Gastrocnemius medialis (tissue), 4 donors: ENCODE data around the gene STX7. TPM values are rescaled to one million over a fixed set of nuclear protein-coding genes. Genes with fewer than 3 reads are reported as not detected.
"Not testable (repeated sequence)": the region's sequence is repeated elsewhere in the genome, so short reads cannot be mapped to it uniquely, and the experiment has no call there.

Experiments
- ATAC-seq, 2 donors: fragments of 150-250 bp; one replicate each; pipeline ENCODE4 v1.9.1; 2016
- DNase-seq, 2 donors: peaks; one replicate each; pipeline ENCODE4 v3.0.0-alpha.2; 2019
- H3K27ac ChIP-seq, 4 donors: fragments of 200-600 bp; sonication (generic); 1 replicate in 1 of 4; 2 replicates in 3 of 4; pipeline ENCODE4 v1.5.1; 2016 to 2018; ENCODE audit warnings: mild to moderate bottlenecking in 2 of 4, moderate library complexity in 1 of 4
- H3K27me3 ChIP-seq, 3 donors: fragments of 200-600 bp; sonication (generic) in 2 of 3; 1 replicate in 1 of 3; 2 replicates in 2 of 3; pipeline versions ENCODE4 v1.5.1 to v1.6.0; 2016 to 2019; ENCODE audit warnings: mild to moderate bottlenecking in 1 of 3, moderate library complexity in 1 of 3
- H3K36me3 ChIP-seq, 2 donors: fragments of 200-600 bp; sonication (generic) in 1 of 2; one replicate each; pipeline ENCODE4 v1.5.1; 2017 to 2018
- H3K4me1 ChIP-seq, 2 donors: fragments of 200-600 bp; sonication (generic) in 1 of 2; one replicate each; pipeline ENCODE4 v1.5.1; 2016 to 2017; ENCODE audit warnings: mild to moderate bottlenecking in 2 of 2
- H3K4me3 ChIP-seq, 4 donors: fragments of 200-600 bp; sonication (generic) in 3 of 4; 1 replicate in 1 of 4; 2 replicates in 3 of 4; pipeline ENCODE4 v1.5.1; 2016 to 2019; ENCODE audit warnings: mild to moderate bottlenecking in 2 of 4
- H3K9me3 ChIP-seq, 3 donors: fragments of 200-600 bp; sonication (generic) in 2 of 3; 1 replicate in 1 of 3; 2 replicates in 2 of 3; pipeline ENCODE4 v1.5.1; 2016 to 2019
- POLR2A ChIP-seq, 2 donors: fragments of 450-650 bp; IDR thresholded peaks; one replicate each; pipeline ENCODE4 v1.6.1; 2017; ENCODE audit warnings: antibody characterized with exemption in 2 of 2, mild to moderate bottlenecking in 2 of 2, moderate library complexity in 2 of 2
- in situ Hi-C, 4 donors: fragments of 200-750 bp; cut with MboI; loops; one replicate each; pipeline versions ENCODE4 v1.15.0 to v1.8.0; 2017; ENCODE audit warnings: low sequenced_read_pairs in 4 of 4
- intact Hi-C: fragments of 100-400 bp; cut with DNase I; formaldehyde crosslinking; loops from one replicate; pipeline ENCODE4 v1.15.1; 2023; ENCODE audit warnings: low total_unique reads
- total RNA-seq, 4 donors: library from RNA; depleted of rRNA; stranded (reverse); fragments of >200 nt; gene quantifications; one replicate each; pipeline versions ENCODE4 v1.1.0 to v1.2.3, GENCODE V29; 2016
- TF ChIP-seq, protein P1 (sequence below), 5 experiments: fragments of 450-650 bp in 3 of 5; fragments of 200-600 bp in 2 of 5; sonication (generic) in 2 of 5; IDR thresholded peaks in 4 of 5; conservative IDR thresholded peaks in 1 of 5; 1 replicate in 4 of 5; 2 replicates in 1 of 5; pipeline ENCODE4 v1.5.1; 2016 to 2019; ENCODE audit warnings: antibody characterized with exemption in 5 of 5, mild to moderate bottlenecking in 3 of 5, moderate library complexity in 3 of 5

Gene STX7
- total RNA-seq, 4 donors from 2014 or later, result 18.2 to 64.3 (median 20.6) TPM

DNA sequence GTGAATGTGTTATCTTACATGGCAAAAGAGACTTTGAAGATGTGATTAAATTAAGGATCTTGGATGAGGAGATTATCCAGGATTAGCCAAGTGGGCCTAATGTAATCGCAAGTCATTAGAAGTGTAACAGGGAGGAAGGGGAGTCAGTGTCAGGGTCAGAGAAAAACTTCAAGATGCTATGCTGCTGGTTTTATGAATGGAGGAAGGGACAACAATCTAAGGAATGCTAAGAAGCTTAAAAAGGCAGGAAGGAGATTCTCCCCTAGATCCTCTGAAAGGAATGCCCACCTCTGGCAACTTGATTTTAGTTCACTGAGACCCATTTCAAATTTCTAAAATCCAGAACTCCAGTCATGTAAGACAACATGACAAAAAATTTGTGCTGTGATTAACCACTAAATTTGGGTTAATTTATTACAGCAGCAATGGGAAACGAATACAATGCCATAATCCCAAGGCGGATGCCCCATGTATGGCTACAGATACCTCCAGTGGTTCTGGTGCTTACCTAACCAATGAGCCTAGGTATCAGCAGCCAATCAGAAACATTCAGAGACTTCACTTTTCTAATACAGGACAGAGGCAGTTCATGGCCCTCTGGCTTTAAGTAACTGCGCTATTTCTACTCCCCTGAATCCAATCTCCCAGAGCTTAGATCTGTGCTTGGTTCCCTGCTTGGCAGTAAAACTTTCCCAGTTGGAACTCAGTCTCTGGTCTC lies 36.0 kb upstream of the STX7 start:
- H3K36me3 ChIP-seq, result no peaks in the 10 kb centered on the region
- no peaks in the 10 kb centered on the region for H3K4me1 ChIP-seq
- no peak for TF ChIP-seq POLR2A (IDR thresholded peaks at IDR 0.05)
- TF ChIP-seq, protein P1, sequence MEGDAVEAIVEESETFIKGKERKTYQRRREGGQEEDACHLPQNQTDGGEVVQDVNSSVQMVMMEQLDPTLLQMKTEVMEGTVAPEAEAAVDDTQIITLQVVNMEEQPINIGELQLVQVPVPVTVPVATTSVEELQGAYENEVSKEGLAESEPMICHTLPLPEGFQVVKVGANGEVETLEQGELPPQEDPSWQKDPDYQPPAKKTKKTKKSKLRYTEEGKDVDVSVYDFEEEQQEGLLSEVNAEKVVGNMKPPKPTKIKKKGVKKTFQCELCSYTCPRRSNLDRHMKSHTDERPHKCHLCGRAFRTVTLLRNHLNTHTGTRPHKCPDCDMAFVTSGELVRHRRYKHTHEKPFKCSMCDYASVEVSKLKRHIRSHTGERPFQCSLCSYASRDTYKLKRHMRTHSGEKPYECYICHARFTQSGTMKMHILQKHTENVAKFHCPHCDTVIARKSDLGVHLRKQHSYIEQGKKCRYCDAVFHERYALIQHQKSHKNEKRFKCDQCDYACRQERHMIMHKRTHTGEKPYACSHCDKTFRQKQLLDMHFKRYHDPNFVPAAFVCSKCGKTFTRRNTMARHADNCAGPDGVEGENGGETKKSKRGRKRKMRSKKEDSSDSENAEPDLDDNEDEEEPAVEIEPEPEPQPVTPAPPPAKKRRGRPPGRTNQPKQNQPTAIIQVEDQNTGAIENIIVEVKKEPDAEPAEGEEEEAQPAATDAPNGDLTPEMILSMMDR (IDR thresholded peaks at IDR 0.05 in 4 of 5, conservative IDR thresholded peaks at IDR 0.05 in 1 of 5), result no peak
- H3K9me3 ChIP-seq, result no peaks in the 10 kb centered on the region
- DNase-seq, result no peak
- no peaks in the 10 kb centered on the region for H3K27me3 ChIP-seq
- in situ Hi-C loops, result loop anchor here in 3 of 4 donors (25.0 kb wide), 3 partner anchors 213 to 1013 kb away; partner anchors contain the start of genes SLC18B1 (in 1 of the 3) and VNN2 (in 1 of the 3)
- ATAC-seq, result no peak
- H3K27ac ChIP-seq, result no peak overlapping the region
- H3K4me3 ChIP-seq, result no peak overlapping the region
- intact Hi-C loops, result no loop called here

DNA sequence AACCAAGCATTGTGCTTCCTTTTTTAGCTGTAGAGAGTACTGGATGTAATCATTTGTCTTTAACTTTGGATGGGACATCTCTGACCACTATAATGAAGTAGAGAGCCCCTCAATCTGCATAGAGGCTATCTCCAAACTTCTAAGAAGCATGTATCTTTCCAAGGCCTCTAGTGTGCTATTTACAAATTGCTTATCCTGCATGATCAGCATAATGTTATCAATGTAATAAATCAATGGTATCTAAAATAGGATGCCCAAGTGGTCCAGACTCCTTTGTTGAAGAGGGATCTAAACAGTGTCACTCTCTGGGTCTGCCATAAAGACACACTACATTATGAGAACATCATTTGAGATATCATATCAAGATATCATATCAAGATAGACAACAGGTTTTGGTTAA lies 31.9 kb upstream of the STX7 start:
- H3K9me3 ChIP-seq, result no peaks in the 10 kb centered on the region
- in situ Hi-C loops, result loop anchor here in 3 of 4 donors (25.0 kb wide), 3 partner anchors 217 to 1017 kb away; partner anchors contain the start of genes SLC18B1 (in 1 of the 3) and VNN2 (in 1 of the 3)
- no peak for TF ChIP-seq POLR2A (IDR thresholded peaks at IDR 0.05)
- TF ChIP-seq, protein P1 (IDR thresholded peaks at IDR 0.05 in 4 of 5, conservative IDR thresholded peaks at IDR 0.05 in 1 of 5), result no peak

DNA sequence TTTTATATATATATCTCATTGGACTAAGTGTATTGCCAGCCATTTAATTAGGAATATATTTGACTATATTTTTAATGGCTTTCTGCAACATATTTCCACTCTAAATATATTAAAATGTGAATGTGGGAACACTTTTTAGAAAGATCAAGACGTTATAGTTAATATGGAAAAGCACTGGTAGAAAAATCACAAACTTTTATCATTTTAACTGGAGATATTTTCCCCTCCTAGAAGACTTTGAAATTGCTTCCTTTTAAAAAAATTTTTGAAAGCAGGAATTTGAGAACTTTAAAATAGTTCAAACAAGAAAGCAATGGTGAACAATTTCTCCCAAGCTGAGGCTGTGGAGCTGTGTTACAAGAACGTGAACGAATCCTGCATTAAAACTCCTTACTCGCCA lies 25.1 kb upstream of the STX7 start, which contains the start of gene TAAR9:
TSS of gene TAAR9 (plus strand) at position 301 of the 400 bp plus-strand sequence. CDS start at position 314, 13 bp downstream.
- Histone ChIP-seq H3K4me3 (no peak within 1 kb of the TSS), H3K36me3 (no peaks in the 10 kb centered on the region), H3K27me3 (no peaks in the 10 kb centered on the region), H3K4me1 (no peaks in the 10 kb centered on the region), H3K27ac (no peak within 1 kb of the TSS), H3K9me3 (no peaks in the 10 kb centered on the region)
- TF ChIP-seq, protein P1 (IDR thresholded peaks at IDR 0.05 in 4 of 5, conservative IDR thresholded peaks at IDR 0.05 in 1 of 5), result no peak
- DNase-seq (no peak), ATAC-seq (no peak)
- intact Hi-C loops (no loop called here), in situ Hi-C loops (loop anchor here in 3 of 4 donors (25.0 kb wide), 3 partner anchors 224 to 1024 kb away; partner anchors contain the start of genes SLC18B1 (in 1 of the 3) and VNN2 (in 1 of the 3))

More for the DNA sequence above, 31.9 kb upstream of the STX7 start:
- no peaks in the 10 kb centered on the region for H3K27me3 ChIP-seq
- no peak for DNase-seq
- no peaks in the 10 kb centered on the region for H3K36me3 ChIP-seq
- intact Hi-C loops, result no loop called here
- no peak overlapping the region for H3K4me3 ChIP-seq
- no peaks in the 10 kb centered on the region for H3K4me1 ChIP-seq
- ATAC-seq, result no peak
- H3K27ac ChIP-seq, result no peak overlapping the region

DNA sequence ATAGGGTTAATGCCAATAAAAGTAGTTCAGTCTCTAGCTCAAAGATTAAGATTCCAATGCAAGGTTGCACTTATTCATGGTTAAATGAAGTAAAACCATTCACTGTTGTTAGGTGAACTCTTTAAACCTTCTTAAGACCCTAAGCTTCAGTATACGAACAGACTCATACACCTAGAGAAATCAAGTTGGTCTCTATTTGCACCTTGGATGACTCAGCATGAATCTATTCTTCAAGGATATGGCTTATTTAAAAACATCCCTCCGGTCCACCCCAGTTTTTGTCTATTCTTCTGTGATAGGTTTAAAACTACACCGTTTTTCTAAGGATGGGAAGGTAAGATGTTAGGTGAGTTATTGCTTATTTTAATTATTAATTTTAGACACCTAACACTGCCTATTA lies 24.2 kb upstream of the STX7 start:
- DNase-seq (no peak), ATAC-seq (no peak)
- in situ Hi-C loops, result loop anchor here in 3 of 4 donors (25.0 kb wide), 3 partner anchors 225 to 1025 kb away; partner anchors contain the start of genes SLC18B1 (in 1 of the 3) and VNN2 (in 1 of the 3)
- Histone ChIP-seq H3K27me3 (no peaks in the 10 kb centered on the region), H3K27ac (no peak overlapping the region), H3K36me3 (no peaks in the 10 kb centered on the region), H3K9me3 (no peaks in the 10 kb centered on the region), H3K4me3 (no peak overlapping the region), H3K4me1 (no peaks in the 10 kb centered on the region)
- intact Hi-C loops, result no loop called here
- TF ChIP-seq POLR2A (IDR thresholded peaks at IDR 0.05), result no peak
- TF ChIP-seq, protein P1 (IDR thresholded peaks at IDR 0.05 in 4 of 5, conservative IDR thresholded peaks at IDR 0.05 in 1 of 5), result no peak

DNA sequence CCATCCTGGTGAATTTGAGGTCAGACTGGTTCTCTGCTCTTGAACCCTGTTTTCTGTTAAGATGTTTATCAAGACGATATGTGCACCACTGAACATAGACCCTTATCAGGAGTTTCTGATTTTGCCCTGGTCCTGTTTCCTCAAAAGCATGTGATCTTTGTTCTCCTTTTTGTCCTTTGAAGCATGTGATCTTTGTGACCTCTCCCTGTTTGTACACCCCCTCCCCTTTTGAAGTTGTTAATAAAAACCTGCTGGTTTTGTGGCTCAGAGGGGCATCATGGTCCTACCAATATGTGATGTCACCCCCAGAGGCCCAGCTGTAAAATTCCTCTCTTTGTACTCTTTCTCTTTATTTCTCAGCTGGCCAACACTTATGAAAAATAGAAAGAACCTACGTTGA lies 21.6 kb upstream of the STX7 start:
- intact Hi-C loops, result loop anchor here (5.0 kb wide), 2 partner anchors 1018 to 1383 kb away; no protein-coding TSS in a partner anchor
- H3K4me1 ChIP-seq, H3K27ac ChIP-seq, H3K27me3 ChIP-seq, H3K9me3 ChIP-seq, H3K4me3 ChIP-seq, H3K36me3 ChIP-seq, ATAC-seq, DNase-seq: not testable (repeated sequence)
- in situ Hi-C loops, result loop anchor here in 3 of 4 donors (25.0 kb wide), 3 partner anchors 228 to 1028 kb away; partner anchors contain the start of genes SLC18B1 (in 1 of the 3) and VNN2 (in 1 of the 3)
